HG02798 (cell line): ENCODE results near the gene NGFR.

Source experiments
- ATAC-seq: cut with Tn5 transposase; IDR thresholded peaks from one replicate; pipeline ENCODE4 v1.9.1; 2021; ENCODE audit warnings: mild to moderate bottlenecking; ENCODE audit not compliant: unreplicated experiment, poor library complexity

NGFR gene, protein sequence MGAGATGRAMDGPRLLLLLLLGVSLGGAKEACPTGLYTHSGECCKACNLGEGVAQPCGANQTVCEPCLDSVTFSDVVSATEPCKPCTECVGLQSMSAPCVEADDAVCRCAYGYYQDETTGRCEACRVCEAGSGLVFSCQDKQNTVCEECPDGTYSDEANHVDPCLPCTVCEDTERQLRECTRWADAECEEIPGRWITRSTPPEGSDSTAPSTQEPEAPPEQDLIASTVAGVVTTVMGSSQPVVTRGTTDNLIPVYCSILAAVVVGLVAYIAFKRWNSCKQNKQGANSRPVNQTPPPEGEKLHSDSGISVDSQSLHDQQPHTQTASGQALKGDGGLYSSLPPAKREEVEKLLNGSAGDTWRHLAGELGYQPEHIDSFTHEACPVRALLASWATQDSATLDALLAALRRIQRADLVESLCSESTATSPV

DNA sequence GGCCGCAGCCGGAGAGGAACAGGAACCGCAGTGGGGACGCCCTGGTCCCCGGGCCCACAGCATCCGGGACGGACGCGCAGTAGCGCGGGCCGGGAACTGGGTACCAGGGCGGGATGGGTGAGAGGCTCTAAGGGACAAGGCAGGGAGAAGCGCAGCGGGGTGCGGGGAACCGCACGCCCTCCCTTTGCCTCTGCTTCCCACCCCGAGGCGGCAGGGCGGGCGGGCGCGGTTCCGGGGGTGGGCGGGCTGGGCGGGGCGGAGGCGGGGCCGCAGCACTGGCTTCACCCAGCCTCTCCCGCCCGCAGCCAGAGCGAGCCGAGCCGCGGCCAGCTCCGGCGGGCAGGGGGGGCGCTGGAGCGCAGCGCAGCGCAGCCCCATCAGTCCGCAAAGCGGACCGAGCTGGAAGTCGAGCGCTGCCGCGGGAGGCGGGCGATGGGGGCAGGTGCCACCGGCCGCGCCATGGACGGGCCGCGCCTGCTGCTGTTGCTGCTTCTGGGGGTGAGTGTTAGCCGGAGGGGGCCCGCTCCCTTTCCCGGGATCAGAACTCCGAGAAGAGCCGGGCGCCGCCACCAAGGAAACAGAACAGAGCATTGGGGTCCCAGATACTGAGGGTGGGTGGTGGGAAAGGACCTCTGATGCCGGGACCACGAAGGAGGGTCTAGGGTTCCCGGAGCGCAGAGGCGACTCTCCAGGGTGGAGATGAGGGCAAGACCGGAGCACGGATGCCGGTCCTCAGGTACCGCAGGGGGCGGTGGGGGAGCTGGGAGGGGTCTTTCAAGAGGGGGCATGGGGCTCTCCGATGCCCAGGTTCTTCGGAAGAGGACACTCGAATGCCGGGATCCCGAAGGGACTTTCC is at the start of gene NGFR:
TSS of gene NGFR (plus strand) at position 308 of the 856 bp plus-strand sequence. CDS start at position 433, 125 bp downstream.
- ATAC-seq: peak; percentile 47

DNA sequence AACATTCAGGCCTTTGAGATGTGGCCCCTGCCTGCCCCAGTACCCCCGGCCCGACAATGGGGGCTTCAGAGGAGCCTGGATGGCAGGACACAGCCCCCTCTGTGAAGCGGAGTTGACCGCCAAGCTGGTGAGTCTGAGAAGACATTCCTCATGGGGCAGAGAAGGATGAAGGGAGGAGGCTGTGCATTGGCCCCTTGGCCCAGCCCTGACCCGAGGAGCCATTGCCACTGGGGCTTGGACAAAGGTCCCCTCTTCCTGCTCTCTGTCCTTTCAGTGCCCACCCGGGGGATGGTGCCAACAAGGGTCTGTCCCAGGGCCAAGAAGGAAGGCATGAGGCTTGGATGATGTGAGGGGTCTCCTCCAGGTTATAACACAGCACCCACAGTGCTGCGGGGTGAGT is 49.5 kb upstream of the NGFR start:
- no peak for ATAC-seq

DNA sequence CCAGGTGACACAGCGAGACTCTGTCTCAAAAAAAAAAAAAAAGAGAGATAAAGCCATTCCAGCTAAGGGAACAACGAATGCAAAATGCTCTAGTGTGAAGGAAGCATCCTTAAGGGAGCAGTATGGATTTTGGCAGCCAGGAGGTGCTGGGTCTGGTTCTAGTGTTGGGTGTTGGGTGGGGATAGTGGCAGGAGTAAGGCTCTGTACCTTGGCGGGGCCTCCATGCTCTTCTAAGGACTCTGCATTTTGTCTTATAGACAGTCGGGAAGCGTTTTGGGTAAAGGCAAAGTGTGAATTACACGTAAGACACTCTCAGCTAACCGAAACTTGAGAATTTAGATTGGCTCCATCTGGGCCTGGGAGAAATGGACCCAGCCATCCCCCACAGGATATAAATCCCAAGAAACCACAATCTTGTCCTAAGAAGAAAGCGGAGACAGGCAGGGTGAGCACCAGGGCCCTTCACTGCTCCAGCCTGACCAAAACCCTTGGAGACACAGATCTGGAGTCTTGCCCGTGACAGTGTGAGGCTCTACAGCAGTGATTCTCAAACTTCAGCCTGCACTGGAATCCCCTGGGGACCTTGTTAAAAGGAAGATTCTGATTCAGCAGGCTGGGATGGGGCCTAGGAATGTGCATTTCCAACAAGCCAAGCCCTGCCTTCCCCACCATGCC is 47.3 kb upstream of the NGFR start:
- ATAC-seq: no peak

DNA sequence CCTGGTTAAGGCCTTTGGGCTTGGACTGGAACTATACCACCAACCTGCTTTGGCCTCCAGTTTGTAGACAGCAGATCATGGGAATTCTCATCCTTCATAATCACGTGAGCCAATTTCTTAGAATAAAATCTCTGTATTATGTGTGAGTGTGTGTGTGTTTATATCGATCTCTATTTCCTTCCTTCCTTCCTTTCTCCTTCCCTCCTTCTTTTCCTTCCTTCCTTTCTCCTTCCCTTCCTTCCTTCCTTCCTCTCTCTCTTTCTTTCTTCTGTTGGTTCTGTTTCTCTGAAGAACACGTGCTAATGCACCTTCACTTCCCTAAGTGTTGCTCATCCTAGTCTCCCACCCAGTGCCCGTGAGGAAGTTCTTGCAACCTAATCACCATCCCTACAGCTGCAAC is 44.9 kb upstream of the NGFR start:
- ATAC-seq: no peak

DNA sequence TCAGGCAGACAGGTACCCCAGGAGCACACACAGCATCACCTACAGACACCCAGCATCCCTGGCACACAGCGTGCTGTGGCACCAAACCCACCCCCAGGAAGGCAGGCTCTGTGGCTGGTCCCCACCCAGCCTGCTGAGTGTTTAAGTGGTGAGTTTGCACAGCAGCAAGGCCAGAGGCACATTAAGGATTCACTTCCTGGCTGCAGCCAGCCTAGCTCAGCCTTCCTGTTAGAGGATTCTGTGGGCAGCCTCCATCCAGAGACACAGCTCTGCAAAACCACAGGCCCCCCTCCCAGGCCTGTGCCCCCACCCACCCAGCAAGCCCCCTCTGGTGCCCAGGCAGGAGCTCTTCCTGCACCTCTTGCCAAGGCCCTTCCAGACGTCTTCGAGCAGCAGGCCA is 44.4 kb upstream of the NGFR start:
- no peak for ATAC-seq

DNA sequence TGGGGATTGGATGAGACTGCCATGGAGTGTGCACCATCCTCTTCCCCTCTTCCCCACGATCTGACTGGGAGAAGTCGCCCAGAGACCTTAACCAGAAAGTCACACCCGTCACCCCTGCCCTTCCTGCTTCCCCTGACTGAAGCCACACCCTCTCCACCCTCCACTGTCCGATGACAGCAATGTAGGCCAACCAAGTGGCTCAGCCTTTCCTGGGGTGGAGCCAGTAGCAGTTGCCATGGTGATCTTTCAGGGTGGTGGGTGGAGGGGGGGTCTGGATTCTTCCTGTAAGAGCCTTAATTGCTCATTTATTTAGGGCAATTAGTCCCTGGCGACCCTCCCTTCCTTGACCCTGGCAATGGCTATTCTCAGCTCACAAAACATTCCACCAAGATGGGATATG is 42.9 kb upstream of the NGFR start:
- ATAC-seq: no peak

DNA sequence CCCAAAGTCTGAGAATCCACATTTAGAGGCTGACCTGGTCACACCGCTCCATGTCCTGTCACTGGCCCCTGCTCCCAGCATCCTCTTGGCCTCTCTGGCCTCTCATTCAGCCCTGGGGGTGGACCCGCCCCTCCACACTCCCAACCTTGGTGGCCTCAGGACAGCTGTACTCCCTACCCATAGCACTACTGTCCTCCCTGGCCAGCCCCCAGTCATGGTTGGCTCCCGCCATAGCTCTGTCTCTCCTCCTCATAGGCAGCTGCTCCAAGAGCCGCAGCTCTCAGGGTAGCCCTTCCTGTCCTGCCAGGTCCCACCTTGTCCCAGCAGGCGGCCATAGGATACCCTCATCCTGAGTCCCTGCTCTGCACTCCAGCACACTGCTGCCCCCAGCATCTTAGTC is 42.4 kb upstream of the NGFR start:
- no peak for ATAC-seq

DNA sequence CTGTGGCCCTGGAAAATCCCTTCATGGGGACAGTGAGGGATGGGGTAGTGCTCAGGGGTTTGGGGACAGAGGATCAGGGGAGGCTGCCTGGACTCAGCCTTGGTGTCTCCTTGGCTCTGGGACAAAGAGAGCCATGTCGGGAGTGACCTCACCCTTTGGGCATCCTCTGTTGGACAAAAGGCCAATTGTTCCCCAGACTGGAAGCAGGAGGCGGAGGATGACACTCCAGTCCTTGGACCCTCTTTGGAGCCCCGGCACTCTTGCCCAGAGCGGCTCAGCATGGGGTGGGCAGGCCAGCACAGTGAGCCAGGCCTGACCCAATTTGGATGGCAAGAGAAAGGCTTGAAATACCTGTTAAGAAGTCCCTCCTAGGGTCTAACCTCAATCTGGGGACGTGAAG is 41.0 kb upstream of the NGFR start:
- ATAC-seq: no peak

DNA sequence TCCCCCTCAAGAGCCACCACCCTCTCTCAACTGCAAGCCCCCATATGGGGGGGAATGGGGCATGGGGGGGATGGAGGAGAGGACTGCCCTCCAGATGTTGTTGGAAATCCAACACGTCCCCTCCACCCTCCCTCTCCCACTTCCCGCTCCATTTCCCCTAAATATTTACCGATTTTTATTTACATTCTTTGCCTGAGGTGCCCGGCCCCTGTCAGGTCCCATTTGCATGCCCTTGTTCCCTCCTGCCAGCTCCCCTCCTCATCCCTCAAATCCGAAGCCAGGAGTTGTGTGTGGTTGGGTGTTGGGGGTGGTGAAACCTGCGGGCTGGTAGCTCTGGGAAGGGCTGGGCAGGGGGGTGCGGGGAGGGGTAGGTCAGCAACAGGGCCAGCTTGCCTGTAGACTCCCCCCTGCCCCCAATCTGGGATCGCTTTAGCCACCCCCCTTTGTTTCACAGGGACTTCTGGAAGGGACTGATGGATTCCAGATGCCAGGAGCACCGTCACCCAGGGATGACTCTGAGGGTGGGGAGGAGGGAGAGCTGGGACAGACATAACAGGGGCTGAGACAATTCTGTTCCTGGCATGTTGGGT is 39.7 kb upstream of the NGFR start:
- ATAC-seq: no peak

DNA sequence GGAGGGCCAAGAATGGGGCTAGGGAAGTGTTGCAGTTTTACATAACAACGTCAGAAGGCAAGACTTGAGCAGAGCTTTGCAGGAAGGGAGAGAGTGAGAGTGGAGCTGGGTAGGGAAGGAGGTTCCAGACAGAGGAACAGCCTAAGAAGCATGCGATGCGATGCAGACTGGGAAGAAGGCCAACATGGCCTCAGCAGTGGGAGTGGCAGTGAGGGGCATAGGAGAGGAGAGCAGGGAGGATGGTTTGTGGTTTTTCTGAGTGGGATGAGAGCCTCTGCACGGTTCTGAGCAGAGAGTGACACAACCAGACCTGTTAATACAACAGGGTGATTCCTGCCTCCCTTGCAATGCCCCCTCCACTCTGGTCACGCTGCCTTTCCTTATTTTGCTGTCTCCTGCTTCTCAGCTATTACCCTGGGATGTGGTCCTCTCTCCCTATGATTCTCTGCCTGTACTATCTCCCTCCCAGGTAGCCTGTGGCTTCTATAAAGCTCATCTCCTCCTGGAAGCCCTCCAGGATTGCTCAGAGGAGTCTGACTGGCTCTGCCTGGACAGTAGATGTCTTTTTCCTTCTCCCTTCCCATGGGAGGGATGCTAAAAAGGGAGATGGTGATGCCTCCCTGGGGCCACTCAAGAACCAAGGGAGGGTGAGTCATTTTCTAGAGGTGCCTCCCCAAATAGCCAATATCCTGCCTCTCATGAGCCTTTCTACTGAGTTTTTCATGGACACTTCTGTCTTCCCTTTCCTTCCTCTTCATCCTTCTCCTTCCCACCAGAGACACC is 38.7 kb upstream of the NGFR start:
- ATAC-seq: no peak

DNA sequence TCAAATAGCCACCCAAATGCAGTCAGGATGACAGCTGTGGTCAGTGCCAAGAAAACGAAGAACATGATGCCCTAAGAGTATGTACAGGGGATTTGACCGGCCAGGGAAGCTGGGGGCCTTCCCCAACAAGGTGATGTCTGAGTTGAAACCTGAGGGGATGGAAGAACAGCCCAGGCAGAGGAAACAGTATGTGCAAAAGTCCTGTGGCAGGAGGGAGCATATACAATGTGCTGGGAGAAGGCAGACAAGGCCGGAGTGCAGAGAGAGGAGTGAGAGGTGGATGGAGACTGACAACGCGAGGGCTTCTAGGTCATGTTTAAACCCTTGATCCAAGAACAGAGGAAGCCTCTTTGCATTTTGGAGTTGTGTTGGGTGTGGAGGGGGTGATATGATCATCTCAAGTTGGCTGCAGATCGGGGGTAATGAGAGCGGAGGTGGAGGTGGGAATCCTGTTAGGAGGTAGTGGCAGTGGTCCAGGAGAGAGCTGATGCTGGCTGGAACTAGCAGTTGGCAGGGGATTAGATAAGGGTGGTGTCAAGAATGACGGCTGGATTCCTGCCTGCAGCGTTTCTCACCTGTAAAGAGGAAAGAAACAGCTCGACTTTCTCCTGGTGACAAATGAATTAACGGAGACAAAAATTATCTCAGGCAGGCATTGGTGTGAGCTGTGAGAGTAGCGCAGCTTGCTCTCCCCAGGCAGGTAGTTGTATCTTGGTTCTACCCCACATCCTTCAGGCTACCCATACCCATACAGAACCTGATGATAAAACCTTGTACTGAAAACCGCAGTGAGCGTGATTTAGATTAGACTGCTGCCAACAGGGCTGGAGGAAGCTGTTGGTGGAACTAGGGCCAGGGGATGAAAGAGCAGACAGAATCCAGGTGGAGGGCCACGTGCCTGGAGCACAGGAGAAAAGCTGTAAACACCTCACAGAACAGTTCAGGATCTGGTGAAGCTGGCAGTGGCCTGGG is 37.2 kb upstream of the NGFR start:
- ATAC-seq: no peak

DNA sequence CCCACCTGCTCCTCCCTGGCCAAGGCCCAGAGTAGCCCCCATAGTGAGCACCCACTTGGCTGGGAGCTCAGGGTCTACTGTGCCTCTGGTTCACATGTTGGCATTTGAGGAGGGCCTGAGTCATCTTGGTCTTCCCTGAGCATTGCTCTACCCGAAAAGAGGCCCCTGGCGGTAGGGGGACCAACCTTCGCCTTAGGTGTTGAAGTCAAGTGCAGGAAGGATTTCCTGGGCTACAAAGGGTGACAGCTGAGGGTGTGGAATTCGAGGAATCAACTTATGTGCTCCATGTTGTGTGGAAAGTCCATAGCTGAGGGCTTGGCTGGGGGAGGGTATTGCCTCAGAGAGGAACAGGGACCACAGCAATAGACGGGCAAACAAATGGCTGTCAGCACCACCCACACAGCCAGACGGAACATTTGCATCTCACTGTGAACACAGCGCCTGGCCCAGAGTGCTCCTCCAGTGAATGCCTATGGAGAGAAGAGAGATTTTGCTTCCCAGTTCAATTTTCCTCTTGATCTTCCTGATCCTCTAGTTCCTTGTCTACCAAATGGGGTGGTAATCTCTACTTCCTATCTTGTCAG is 35.6 kb upstream of the NGFR start:
- no peak for ATAC-seq

DNA sequence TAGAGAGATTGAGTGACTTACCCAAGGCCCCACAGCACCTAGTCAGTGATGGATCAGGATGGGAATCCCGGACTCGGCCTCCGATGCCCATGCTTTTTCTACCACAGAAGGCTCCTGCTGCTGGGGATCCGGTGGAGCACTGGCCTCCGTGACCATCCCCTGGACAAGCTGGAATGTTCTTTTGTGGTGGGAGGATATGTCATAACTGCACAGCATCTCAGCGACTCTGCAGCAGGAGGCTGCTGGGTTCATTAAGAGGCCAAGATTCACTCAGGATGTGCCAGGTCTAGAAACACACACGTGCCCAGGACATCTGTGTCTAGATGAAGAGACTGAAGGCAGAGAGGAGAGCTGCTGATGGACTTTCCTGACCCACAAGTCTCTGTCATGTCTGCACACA is 34.7 kb upstream of the NGFR start:
- ATAC-seq: no peak

DNA sequence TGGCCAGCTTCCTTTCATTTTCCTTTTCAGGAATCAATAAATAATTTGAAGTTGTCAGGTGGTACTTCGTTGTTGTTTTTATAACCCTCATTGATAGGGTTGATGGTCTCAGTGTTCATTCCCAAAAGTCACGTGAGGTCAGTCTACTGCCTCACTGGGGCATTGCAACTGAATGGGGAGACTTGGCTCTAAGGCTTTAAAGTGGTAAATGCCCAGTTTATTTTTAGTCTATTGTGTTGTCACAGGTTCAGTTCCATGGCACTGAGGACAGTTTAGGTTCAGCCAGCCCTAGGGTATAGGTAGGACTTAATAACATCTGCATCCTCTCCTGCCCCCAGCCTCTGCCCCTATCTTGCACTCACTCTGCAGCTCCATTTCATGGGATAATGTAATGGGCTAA is 33.5 kb upstream of the NGFR start:
- ATAC-seq: no peak

DNA sequence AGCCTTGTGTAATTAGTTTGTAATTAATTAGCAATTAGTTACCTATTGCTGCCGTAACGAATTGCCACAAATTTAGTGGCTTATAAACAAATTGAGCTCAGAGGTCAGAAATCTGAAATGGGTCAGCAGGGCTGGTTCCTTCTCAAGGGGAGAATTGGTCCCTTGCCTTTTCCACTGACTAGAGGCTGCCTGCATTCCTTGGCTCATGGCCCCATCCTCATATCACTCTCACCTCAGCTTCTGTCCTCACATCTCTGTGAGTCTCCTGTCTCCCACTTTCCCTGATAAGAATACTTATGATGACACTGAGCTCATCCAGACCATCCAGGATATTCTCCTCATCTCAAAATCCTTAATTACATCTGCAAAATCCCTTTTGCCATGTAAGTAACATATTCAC is 31.0 kb upstream of the NGFR start:
- ATAC-seq: no peak

DNA sequence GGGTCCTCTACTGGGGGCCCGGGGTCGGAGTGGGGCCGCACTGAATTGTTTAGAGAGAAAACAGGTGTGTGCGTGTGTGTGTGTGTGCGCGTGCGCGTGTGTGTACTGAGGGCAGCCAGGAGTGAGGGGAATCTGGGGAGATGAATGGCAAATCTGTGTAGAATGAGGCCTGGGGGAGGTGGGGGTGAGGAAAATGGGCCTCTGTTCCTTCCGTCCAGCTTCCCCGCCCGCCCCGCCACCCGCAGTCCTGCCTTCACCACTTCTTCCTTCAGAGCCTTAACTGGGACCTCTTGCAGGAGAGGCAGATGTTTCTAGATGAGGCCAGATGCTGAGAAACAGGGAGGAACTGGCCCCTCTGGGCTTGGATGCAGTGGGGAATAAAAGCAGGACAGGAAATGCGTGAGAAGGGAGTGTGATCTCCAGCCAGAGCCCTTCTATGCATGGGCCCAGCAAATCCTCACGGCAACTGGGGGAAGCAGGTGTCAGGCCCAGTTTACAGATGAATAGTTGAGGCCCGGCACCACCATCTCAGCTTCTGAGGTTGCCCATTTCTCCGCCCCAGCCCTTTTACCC is 29.7 kb upstream of the NGFR start:
- no peak for ATAC-seq

DNA sequence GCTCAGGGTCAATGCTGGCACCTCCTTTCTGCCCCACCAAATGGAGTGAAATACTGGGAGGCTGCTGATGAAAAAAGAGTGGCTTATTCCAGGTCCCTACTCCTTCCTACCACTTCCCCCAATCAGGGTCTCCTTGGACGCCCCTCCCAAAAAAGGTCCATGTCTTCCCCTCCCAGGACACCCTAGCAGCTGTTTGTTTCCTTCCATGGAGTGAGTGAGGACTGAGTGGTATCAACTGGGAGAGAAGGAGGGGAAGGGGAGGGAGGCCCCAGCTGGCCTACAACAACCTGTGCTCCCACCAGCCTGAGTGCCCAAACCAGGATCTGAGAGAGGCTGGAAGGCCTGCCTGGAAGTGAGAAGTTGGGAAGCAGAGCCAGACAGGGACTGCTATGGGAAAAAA is 28.7 kb upstream of the NGFR start:
- no peak for ATAC-seq

DNA sequence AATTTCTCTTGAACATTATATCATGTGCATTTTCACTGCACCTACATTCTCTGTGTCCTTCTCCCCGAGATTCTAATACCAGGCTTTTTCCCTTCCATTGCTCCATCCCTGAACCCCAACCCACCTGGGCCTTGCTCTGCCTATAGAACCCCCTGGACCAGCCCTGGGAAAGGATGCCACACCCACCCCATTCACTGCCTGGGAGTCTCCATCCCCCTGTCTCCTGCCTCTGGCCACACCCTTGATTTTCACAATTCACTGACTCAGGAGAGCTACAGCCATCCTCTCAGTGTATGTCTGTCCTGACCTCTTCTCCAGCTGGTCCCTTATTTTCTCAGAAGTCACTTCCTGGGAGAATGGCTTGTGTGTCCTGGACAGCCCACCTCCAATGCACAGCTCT is 27.9 kb upstream of the NGFR start:
- no peak for ATAC-seq
